ENCODE data around the gene THRB. TPM values are rescaled to one million over a fixed set of nuclear protein-coding genes. Genes with fewer than 3 reads are reported as not detected.
A peak's percentile ranks its signal among the peaks of the same experiment; 100 is the strongest.

THRB gene
- total RNA-seq, 1 experiment from 2014 or later, result 2.6 TPM

- DNase-seq (ENCODE audit: low read depth), result peak; percentile 62
These were observed 308.8 kb downstream of the THRB start for GRCh38 chr3:24185738-24186384.

- no peak for DNase-seq (ENCODE audit: low read depth)
These were observed 310.0 kb downstream of the THRB start for GRCh38 chr3:24184528-24185176.

GRCh38 chr3:24182756-24183155 is 311.9 kb downstream of the THRB start:
- no peak for DNase-seq (ENCODE audit: low read depth)

GRCh38 chr3:24181256-24181655 is 313.4 kb downstream of the THRB start:
- no peak for DNase-seq (ENCODE audit: low read depth)

GRCh38 chr3:24180616-24181015 is 314.0 kb downstream of the THRB start:
- DNase-seq (ENCODE audit: low read depth), result no peak

GRCh38 chr3:24177201-24177600 is 317.4 kb downstream of the THRB start:
- no peak for DNase-seq (ENCODE audit: low read depth)

- DNase-seq (ENCODE audit: low read depth), result no peak
These were observed 320.0 kb downstream of the THRB start for GRCh38 chr3:24174614-24175013.

- no peak for DNase-seq (ENCODE audit: low read depth)
These were observed 325.7 kb downstream of the THRB start for GRCh38 chr3:24168977-24169376.

GRCh38 chr3:24167429-24167828 is 327.2 kb downstream of the THRB start:
- no peak for DNase-seq (ENCODE audit: low read depth)

GRCh38 chr3:24166515-24166914 is 328.1 kb downstream of the THRB start:
- DNase-seq (ENCODE audit: low read depth), result no peak

- DNase-seq (ENCODE audit: low read depth), result no peak
These were observed 329.1 kb downstream of the THRB start for GRCh38 chr3:24165603-24165982.

GRCh38 chr3:24164967-24165602 is 329.6 kb downstream of the THRB start:
- DNase-seq (ENCODE audit: low read depth), result no peak

GRCh38 chr3:24162929-24163328 is 331.7 kb downstream of the THRB start:
- DNase-seq (ENCODE audit: low read depth), result no peak

- DNase-seq (ENCODE audit: low read depth), result no peak
These were observed 332.8 kb downstream of the THRB start for GRCh38 chr3:24161841-24162240.

GRCh38 chr3:24160424-24161095 is 334.1 kb downstream of the THRB start:
- peak; percentile 37 for DNase-seq (ENCODE audit: low read depth)

GRCh38 chr3:24158761-24159454 is 335.7 kb downstream of the THRB start:
- DNase-seq (ENCODE audit: low read depth), result no peak

GRCh38 chr3:24157106-24157505 is 337.5 kb downstream of the THRB start:
- no peak for DNase-seq (ENCODE audit: low read depth)

GRCh38 chr3:24156466-24156865 is 338.2 kb downstream of the THRB start:
- DNase-seq (ENCODE audit: low read depth), result peak; percentile 87

- DNase-seq (ENCODE audit: low read depth), result no peak
These were observed 339.4 kb downstream of the THRB start for GRCh38 chr3:24155276-24155675.

GRCh38 chr3:24154781-24155180 is 339.9 kb downstream of the THRB start:
- DNase-seq (ENCODE audit: low read depth), result no peak

GRCh38 chr3:24154013-24154695 is 340.5 kb downstream of the THRB start:
- peak; percentile 14 for DNase-seq (ENCODE audit: low read depth)

Data from LHCN-M2 (cell line).